GM12878 (cell line): ENCODE results near the gene TEX9. TPM values are rescaled to one million over a fixed set of nuclear protein-coding genes. Genes with fewer than 3 reads are reported as not detected.

ENCODE experiments used
- ATF7 ChIP-seq: fragments of 450-650 bp; IDR thresholded peaks from 2 replicates; pipeline ENCODE4 v1.6.1; 2016; ENCODE audit warnings: low read depth, mild to moderate bottlenecking
- CBFB ChIP-seq: IDR thresholded peaks from 2 replicates; pipeline ENCODE4 v1.6.1; 2016; ENCODE audit warnings: antibody characterized with exemption, low read depth
- CBX3 ChIP-seq: fragments of 200-600 bp; sonication (generic); IDR thresholded peaks from 2 replicates; pipeline ENCODE4 v1.6.1; 2016; ENCODE audit warnings: low read depth, borderline replicate concordance
- MEF2B ChIP-seq: fragments of 450-650 bp; IDR thresholded peaks from 2 replicates; pipeline ENCODE4 v1.6.1; 2018; ENCODE audit warnings: mild to moderate bottlenecking, moderate library complexity; ENCODE audit not compliant: partially characterized antibody, poor library complexity, severe bottlenecking
- MYB ChIP-seq: fragments of 150-350 bp; IDR thresholded peaks from 2 replicates; pipeline ENCODE4 v1.6.1; 2014; ENCODE audit warnings: mild to moderate bottlenecking, low read depth, low read length, borderline replicate concordance
- NFIC ChIP-seq: IDR thresholded peaks from 2 replicates; pipeline ENCODE4 v1.6.1; 2012; ENCODE audit warnings: low read depth, mild to moderate bottlenecking, inconsistent platforms, low read length, moderate library complexity
- RFX5 ChIP-seq: IDR thresholded peaks from 2 replicates; pipeline ENCODE4 v1.6.1; 2011; ENCODE audit warnings: low read depth, low read length, improper control_type of control experiment
- SMAD1 ChIP-seq: fragments of 450-650 bp; IDR thresholded peaks from 2 replicates; pipeline ENCODE4 v1.6.1; 2018; ENCODE audit warnings: mild to moderate bottlenecking, low read depth; ENCODE audit not compliant: partially characterized antibody
- TBL1XR1 ChIP-seq: IDR thresholded peaks from 2 replicates; pipeline ENCODE4 v1.6.1; 2012; ENCODE audit warnings: low read depth, low read length, improper control_type of control experiment
- WRNIP1 ChIP-seq: IDR thresholded peaks from 2 replicates; pipeline ENCODE4 v1.6.1; 2011; ENCODE audit warnings: low read depth, low read length, improper control_type of control experiment, borderline replicate concordance
- ZBED1 ChIP-seq: IDR thresholded peaks from 2 replicates; pipeline ENCODE4 v1.6.1; 2016; ENCODE audit warnings: borderline replicate concordance
- polyA plus RNA-seq, 11 experiments: library from polyadenylated mRNA; depleted of rRNA in 4 of 11; unstranded in 6 of 11; stranded (reverse) in 5 of 11; fragments of >200 nt; fragmentation: Nextera tagmentation in 4 of 11; fragmentation: Illumina TruSeq in 1 of 11; extraction: Ambion mirVana in 4 of 11; extraction: Trizol in 1 of 11; gene quantifications; 1 replicate in 1 of 11; 2 replicates in 10 of 11; pipeline versions ENCODE4 v1.2.1 to v1.2.3, GENCODE V29; 2011 to 2016; ENCODE audit warnings: inconsistent platforms in 2 of 11, missing spikeins in 2 of 11, low read depth in 1 of 11
- total RNA-seq, 4 experiments: library from RNA; depleted of rRNA in 3 of 4; stranded (reverse); fragments of >200 nt in 3 of 4; fragmentation: Illumina TruSeq in 1 of 4; extraction: Trizol in 1 of 4; gene quantifications; 2 replicates each; pipeline versions ENCODE4 v1.2.1 to v1.2.3, GENCODE V29; 2013 to 2021
- TF ChIP-seq, protein P1 (sequence below): fragments of 450-650 bp; IDR thresholded peaks from 2 replicates; pipeline ENCODE4 v1.6.1; 2016; ENCODE audit warnings: mild to moderate bottlenecking, moderate library complexity, borderline replicate concordance
- TF ChIP-seq, protein P2 (sequence below): fragments of 450-650 bp; IDR thresholded peaks from 2 replicates; pipeline ENCODE4 v1.6.1; 2014; ENCODE audit warnings: mild to moderate bottlenecking

The TEX9 gene
- total and polyA plus RNA-seq, 10 of the 15 experiments (the other 5 are each of a cell fraction or from before 2014, with no cell fraction given) = 9.0 to 155 (median 70.0) TPM

DNA sequence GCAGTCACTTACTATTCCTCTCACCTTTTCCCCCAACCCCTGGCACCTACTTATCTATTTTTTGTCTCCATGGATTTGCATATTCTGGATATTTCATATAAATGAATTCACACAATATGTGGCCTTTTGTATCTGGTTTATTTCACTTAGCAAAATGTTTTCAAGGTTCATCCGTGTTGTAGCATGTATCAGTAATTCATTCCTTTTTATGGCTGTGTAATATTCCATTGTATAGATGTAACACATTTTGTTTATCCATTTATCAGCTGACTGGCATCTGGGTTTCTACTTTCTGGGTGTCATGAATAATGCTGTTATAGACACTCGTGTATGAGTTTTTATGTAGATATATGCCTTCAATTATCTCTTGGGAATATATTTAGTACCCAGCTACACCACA, 93.9 kb downstream of the TEX9 start (continued):
- TF ChIP-seq TBL1XR1 (no peak), MEF2B (no peak), MYB (no peak), CBX3 (no peak), WRNIP1 (no peak), RFX5 (no peak), ATF7 (no peak), SMAD1 (no peak), ZBED1 (no peak), CBFB (no peak), NFIC (no peak)
- TF ChIP-seq, protein P1, sequence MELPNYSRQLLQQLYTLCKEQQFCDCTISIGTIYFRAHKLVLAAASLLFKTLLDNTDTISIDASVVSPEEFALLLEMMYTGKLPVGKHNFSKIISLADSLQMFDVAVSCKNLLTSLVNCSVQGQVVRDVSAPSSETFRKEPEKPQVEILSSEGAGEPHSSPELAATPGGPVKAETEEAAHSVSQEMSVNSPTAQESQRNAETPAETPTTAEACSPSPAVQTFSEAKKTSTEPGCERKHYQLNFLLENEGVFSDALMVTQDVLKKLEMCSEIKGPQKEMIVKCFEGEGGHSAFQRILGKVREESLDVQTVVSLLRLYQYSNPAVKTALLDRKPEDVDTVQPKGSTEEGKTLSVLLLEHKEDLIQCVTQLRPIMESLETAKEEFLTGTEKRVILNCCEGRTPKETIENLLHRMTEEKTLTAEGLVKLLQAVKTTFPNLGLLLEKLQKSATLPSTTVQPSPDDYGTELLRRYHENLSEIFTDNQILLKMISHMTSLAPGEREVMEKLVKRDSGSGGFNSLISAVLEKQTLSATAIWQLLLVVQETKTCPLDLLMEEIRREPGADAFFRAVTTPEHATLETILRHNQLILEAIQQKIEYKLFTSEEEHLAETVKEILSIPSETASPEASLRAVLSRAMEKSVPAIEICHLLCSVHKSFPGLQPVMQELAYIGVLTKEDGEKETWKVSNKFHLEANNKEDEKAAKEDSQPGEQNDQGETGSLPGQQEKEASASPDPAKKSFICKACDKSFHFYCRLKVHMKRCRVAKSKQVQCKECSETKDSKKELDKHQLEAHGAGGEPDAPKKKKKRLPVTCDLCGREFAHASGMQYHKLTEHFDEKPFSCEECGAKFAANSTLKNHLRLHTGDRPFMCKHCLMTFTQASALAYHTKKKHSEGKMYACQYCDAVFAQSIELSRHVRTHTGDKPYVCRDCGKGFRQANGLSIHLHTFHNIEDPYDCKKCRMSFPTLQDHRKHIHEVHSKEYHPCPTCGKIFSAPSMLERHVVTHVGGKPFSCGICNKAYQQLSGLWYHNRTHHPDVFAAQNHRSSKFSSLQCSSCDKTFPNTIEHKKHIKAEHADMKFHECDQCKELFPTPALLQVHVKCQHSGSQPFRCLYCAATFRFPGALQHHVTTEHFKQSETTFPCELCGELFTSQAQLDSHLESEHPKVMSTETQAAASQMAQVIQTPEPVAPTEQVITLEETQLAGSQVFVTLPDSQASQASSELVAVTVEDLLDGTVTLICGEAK = no peak
- TF ChIP-seq, protein P2, sequence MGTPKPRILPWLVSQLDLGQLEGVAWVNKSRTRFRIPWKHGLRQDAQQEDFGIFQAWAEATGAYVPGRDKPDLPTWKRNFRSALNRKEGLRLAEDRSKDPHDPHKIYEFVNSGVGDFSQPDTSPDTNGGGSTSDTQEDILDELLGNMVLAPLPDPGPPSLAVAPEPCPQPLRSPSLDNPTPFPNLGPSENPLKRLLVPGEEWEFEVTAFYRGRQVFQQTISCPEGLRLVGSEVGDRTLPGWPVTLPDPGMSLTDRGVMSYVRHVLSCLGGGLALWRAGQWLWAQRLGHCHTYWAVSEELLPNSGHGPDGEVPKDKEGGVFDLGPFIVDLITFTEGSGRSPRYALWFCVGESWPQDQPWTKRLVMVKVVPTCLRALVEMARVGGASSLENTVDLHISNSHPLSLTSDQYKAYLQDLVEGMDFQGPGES = no peak
